GOT3 (cell line): ENCODE results near the gene HDDC2.

Experiments used
- DNase-seq: peaks from one replicate; lab custom pipeline; 2025; ENCODE audit warnings: mixed read lengths; lab: John Stamatoyannopoulos, UW

The HDDC2 gene

GRCh38 chr6:125269328-125269985 lies 32.3 kb downstream of the HDDC2 start:
- no peak for DNase-seq

GRCh38 chr6:125268765-125269164 lies 33.0 kb downstream of the HDDC2 start:
- no peak for DNase-seq

- DNase-seq = no peak
Observed at GRCh38 chr6:125267806-125268523, 33.8 kb downstream of the HDDC2 start.

GRCh38 chr6:125264476-125264875 lies 37.3 kb downstream of the HDDC2 start:
- no peak for DNase-seq

- DNase-seq = no peak
Observed at GRCh38 chr6:125262016-125263013, 39.5 kb downstream of the HDDC2 start.

GRCh38 chr6:125259354-125259736 lies 42.4 kb downstream of the HDDC2 start:
- no peak for DNase-seq

- no peak for DNase-seq
Observed at GRCh38 chr6:125258651-125259353, 43.0 kb downstream of the HDDC2 start.

GRCh38 chr6:125257351-125257750 lies 44.4 kb downstream of the HDDC2 start:
- no peak for DNase-seq

GRCh38 chr6:125255201-125255600 lies 46.6 kb downstream of the HDDC2 start:
- no peak for DNase-seq

GRCh38 chr6:125254321-125254720 lies 47.4 kb downstream of the HDDC2 start:
- DNase-seq = no peak

GRCh38 chr6:125253881-125254280 lies 47.9 kb downstream of the HDDC2 start:
- DNase-seq = no peak

GRCh38 chr6:125252891-125253290 lies 48.9 kb downstream of the HDDC2 start:
- DNase-seq = no peak

GRCh38 chr6:125251516-125252220 lies 50.1 kb downstream of the HDDC2 start:
- DNase-seq = no peak

- DNase-seq = no peak
Observed at GRCh38 chr6:125250511-125250910, 51.3 kb downstream of the HDDC2 start.

- no peak for DNase-seq
Observed at GRCh38 chr6:125248136-125248535, 53.6 kb downstream of the HDDC2 start.

GRCh38 chr6:125246566-125246965 lies 55.2 kb downstream of the HDDC2 start:
- no peak for DNase-seq

GRCh38 chr6:125245523-125246264 lies 56.1 kb downstream of the HDDC2 start:
- no peak for DNase-seq

GRCh38 chr6:125245109-125245508 lies 56.7 kb downstream of the HDDC2 start:
- DNase-seq = no peak

- no peak for DNase-seq
Observed at GRCh38 chr6:125237764-125238163, 64.0 kb downstream of the HDDC2 start.

GRCh38 chr6:125236536-125237327 lies 65.0 kb downstream of the HDDC2 start:
- no peak for DNase-seq
